Measurements from ENCODE around the gene ECSCR.
"Not testable (repeated sequence)": the region's sequence is repeated elsewhere in the genome, so short reads cannot be mapped to it uniquely, and the experiment has no call there.

Gene ECSCR, protein sequence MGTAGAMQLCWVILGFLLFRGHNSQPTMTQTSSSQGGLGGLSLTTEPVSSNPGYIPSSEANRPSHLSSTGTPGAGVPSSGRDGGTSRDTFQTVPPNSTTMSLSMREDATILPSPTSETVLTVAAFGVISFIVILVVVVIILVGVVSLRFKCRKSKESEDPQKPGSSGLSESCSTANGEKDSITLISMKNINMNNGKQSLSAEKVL

GRCh38 chr5:139462586-139463276 lies at the start of gene ECSCR:
TSS of gene ECSCR (minus strand) at chr5:139462743. CDS start at chr5:139462670, 73 bp downstream.
- DNase-seq = no peak

DNA sequence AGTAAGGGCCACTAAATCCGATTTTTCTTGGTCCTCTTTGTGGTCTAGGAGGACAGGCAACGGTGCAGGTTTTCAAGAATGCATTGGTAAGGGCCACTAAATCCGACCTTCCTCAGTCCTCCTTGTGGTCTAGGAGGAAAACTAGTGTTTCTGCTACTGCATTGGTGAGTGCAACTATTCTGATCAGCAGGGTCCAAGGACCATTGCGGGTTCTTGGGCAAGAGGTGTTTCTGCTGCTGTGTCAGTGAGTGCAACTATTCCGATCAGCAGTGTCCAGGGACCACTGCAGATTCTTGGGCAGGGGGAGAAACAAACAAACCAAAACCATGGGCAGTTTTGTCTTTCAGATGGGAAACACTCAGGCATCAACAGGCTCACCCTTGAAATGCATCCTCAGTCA lies 42.2 kb upstream of the ECSCR start:
- not testable (repeated sequence) for DNase-seq

DNA sequence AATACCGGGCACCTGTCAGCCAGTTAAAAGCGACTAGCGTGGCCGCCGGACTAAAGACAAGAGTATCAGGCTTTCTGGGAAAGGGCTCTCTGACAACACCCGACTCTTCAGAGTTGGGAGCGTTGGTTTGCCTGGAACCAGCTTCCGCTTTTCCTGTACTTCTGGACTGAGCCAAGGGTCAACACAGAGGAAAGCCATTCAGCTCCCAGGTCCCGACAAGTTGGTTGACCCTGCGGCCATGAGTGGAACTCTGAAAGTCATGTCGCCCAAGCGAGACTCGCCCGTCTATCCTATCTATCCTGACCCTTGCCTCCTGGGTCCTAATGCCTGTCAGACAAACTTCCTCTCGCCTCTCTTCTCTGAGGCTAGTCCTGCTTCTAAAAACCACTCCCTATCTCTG lies 41.3 kb upstream of the ECSCR start:
- DNase-seq = not testable (repeated sequence)

DNA sequence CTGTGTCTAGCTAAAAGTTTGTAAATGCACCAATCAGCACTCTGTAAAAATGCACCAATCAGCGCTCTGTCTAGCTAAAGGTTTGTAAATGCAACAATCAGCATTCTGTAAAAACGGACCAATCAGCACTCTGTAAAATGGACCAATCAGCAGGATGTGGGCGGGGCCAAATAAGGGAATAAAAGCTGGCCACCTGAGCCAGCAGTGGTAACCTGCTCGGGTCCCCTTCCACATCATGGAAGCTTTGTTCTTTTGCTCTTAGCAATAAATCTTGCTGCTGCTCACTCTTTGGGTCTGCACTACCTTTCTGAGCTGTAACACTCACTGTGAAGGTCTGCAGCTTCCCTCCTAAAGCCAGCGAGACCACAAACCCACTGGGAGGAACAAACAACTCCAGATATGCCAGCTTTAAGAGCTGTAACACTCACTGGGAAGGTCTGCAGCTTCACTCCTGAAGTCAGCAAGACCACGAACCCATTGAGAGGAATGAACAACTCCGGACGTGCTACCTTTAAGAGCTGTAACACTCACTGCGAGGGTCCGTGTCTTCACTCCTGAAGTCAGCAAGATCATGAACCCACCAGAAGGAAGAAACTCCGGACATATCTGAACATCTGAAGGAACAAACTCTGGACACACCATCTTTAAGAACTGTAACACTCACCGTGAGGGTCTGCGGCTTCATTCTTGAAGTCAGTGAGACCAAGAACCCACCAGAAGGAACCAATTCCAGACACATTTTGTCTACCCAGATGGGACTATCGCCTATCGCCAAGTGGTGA lies 40.7 kb upstream of the ECSCR start:
- DNase-seq = not testable (repeated sequence)

DNA sequence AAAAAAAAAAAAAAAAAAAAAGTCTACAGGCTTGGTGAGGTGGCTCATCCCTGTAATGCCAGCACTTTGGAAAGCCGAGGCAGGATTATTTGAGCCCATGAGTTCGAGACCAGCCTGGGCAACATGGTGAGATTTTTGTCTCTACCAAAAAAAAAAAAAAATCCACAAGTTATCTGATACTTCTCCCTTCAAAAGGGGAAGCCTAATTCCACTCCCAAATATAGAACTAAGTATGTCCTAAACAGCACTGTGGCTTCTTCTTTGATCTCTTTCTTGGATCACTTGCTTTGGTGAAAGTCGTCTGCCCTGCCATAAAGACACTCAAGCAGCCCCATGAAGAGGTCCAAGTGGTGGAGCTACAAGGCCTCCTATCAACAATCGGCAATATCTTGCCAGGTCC lies 38.8 kb upstream of the ECSCR start:
- no peak for DNase-seq

DNA sequence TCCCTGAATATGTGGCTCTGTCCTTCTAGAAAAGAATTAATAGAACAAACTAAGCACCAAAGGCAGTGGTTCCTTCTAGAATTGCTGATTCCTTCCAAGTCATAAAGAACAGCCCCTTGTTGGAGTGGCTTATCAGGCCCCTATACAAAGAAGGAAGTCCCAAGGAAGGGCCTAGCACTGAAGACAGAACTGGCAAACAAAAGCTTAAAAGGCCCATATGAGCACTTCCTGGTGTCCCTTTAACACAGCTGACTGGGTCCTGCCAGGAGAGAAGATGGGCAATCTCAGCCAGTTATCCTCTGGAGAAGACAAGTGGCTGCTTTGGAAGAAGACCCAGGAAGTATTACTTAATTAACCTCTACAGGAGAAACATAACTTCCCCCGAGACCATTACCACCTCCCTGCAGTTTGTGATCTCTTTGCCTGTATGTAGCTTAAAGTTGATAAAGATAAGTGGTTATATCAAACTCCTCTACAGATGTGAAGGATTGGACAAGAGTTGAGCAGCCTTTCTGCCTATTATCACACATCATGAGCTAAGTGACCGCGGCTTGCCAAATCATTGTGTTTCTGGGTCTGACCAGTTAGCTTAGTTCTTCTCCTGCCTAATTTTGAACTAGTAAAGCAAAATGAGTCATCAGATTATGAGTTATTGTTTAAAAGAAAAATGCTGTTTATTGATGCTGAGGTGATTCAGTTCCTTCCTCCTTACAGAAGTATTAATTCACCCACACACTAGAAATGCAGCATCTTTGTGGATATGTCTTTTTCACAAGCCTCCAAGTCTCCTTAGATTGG lies 33.3 kb upstream of the ECSCR start:
- no peak for DNase-seq

DNA sequence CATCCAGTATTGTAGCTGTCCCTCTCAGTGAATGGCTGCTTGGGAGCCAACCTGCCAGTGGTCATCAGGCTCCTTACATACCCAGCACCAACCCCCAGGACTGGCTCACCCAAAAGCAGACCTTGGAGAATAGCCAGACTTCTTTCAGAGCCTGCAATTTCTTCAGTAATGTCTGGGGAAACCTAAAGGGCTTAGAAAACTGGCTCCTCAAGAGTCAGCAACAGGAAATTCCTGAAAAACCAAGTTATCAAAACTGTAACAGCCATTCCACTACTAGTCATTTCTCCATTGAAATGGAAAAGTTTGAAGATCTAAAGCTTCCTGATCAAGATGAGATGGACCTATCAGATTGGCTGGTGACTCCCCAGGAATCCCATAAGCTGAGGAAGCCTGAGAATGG lies 32.3 kb upstream of the ECSCR start:
- no peak for DNase-seq

- no peak for DNase-seq
These were observed 31.7 kb upstream of the ECSCR start for GRCh38 chr5:139494256-139494655.

GRCh38 chr5:139492700-139493192 lies 30.2 kb upstream of the ECSCR start:
- no peak for DNase-seq

DNA sequence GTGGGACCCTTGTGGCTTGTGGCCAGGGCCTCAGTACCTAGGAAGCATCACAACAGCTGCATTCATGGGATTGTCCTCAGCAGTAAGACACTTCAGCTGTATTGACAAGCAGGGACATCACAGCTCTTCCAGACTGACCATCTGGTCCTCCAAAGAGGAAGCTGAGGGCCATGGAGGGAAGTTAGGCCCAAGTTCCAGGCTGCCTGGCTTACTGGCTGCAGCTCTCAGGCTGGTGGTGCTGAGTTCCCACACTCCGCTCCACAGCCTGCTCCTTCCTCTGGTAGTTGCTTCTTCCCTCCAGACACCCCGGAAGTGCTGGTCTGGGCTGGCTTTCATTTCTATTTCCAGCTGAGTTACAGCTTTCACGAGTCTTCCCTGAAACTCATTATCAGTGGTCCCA lies 25.7 kb upstream of the ECSCR start:
- no peak for DNase-seq

GRCh38 chr5:139486201-139486600 lies 23.7 kb upstream of the ECSCR start:
- no peak for DNase-seq

GRCh38 chr5:139482890-139483208 lies 20.3 kb upstream of the ECSCR start:
- DNase-seq = not testable (repeated sequence)

- DNase-seq = no peak
These were observed 19.7 kb upstream of the ECSCR start, which contains the start of gene STING1 for GRCh38 chr5:139482050-139482889. TSS of gene STING1 (minus strand) at chr5:139482758. CDS start at chr5:139481704, 1,054 bp downstream.

- DNase-seq = no peak
These were observed 19.1 kb upstream of the ECSCR start for GRCh38 chr5:139481580-139482049.

DNA sequence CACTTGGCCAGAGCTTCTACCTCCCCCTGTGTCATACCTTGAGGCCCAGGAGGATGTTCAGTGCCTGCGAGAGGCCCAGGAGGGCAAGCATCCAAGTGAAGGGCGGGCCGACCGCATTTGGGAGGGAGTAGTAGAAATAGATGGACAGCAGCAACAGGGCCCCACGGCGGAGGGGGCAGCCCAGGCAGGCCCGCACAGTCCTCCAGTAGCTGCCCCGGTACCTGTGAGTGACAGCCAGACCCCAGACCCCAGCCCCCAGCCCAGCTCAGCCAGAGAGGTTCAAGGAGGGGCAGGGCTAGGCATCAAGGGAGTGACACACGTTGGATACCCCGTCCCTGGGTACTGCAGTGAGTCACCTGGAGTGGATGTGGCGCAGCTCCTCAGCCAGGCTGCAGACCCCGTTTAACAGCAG lies 18.6 kb upstream of the ECSCR start:
- no peak for DNase-seq

DNA sequence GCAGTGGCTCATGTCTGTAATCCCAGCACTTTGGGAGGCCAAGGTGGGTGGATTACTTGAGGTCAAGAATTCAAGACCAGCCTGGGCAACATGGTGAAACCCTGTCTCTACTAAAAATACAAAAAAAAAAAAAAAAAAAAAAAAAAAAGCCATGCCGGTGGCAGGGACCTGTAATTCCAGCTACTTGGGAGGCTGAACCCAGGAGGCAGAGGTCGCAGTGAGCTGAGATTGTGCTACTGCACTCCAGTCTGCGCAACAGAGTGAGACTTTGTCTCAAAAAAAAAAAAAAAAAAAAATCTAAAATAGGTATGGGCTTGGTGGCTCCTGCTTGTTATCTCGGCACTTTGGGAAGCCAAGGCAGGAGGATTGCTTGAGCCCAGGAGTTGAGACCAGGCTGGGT lies 17.2 kb upstream of the ECSCR start:
- not testable (repeated sequence) for DNase-seq

- DNase-seq = not testable (repeated sequence)
These were observed 16.3 kb upstream of the ECSCR start for GRCh38 chr5:139478657-139479423.

DNA sequence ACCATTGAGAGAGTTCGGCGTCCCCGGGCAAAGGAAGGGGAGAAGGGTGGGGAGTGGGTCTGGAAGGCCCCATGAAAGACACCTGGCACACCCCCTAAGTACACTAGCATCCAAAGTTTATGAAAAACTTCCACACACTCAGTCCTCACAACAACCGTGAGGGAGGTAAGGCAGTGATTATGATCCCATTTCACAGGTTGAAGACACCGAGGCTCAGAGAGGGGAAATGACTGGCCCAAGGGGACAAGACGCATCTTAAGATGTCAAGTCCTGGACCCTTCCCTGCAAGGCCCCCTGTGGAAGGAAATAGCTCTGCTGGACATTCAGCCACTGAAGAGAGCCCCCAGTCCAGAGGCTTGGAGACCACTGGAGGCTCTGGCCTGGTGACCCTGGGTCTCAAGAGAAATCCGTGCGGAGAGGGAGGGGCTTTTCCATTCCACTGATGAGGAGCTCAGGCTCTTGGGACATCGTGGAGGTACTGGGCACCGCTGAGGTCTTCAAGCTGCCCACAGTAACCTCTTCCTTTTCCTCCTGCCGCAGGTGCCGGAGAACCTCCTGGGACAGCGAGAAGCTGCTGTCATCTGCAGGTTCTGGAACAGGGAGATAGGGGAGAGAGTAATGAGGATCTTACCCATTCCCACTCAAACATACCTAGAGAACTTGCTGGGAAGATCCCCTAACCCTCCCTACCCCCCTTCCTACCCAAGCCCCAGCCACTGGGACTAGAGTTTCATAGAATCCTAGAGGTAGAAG lies 13.5 kb upstream of the ECSCR start:
- DNase-seq = no peak

- DNase-seq = no peak
These were observed 12.6 kb upstream of the ECSCR start for GRCh38 chr5:139474890-139475791.

Data from NCI-H1417 treated with DMSO at 0.1 percent for 48 hours (cell line).